HepG2 (cell line): Measurements from ENCODE around the gene AHR. TPM values are rescaled to one million over a fixed set of nuclear protein-coding genes. Genes with fewer than 3 reads are reported as not detected.

Experiments used
- ATAC-seq: fragments of 200-7000 bp; cut with Tn5 transposase; 3 replicates; pipeline ENCODE4 v1.9.1; 2020; ENCODE audit warnings: mild to moderate bottlenecking, moderate library complexity
- BruUV-seq: library from RNA; stranded (reverse); fragments of 400-500 nt; replicated peaks from 2 replicates; lab custom pipeline; 2021; lab: Mats Ljungman, UMichigan
- CTCF ChIA-PET: fragments of 300-600 bp; formaldehyde crosslinking; extraction: SDS; loops from one replicate; lab custom pipeline; 2021; ENCODE audit warnings: low total read pairs, inconsistent platforms, low intra/inter-chr PET ratio; lab: Yijun Ruan, JAX
- POLR2A ChIA-PET: fragments of 350-600 bp; sonication (Branson Sonifier 250); formaldehyde crosslinking; loops from one replicate; lab custom pipeline; 2020; ENCODE audit warnings: antibody characterized with exemption, inconsistent platforms; lab: Yijun Ruan, JAX
- DNase-seq: peaks from one replicate; pipeline ENCODE4 v3.0.0-alpha.2; 2015; ENCODE audit warnings: low spot score
- FAIRE-seq: peaks from 3 replicates; lab custom pipeline; 2011; peaks lifted over from hg19 to GRCh38; lab: Jason Lieb, UNC
- H2AFZ ChIP-seq: one replicate; pipeline ENCODE4 v1.6.1; 2011; ENCODE audit warnings: low read length, inconsistent platforms
- H3K27ac ChIP-seq: fragments of 300-600 bp; 3 replicates; pipeline ENCODE4 v1.8.0; 2011; ENCODE audit warnings: mixed run types, mild to moderate bottlenecking, mixed read lengths, low read length, inconsistent platforms; ENCODE audit not compliant: insufficient read depth; ENCODE audit errors: extremely low read length
- H3K27me3 ChIP-seq, 2 experiments: fragments of 200-600 bp in 1 of 2; 2 replicates in 1 of 2; 3 replicates in 1 of 2; pipeline versions ENCODE4 v1.6.0 to v1.8.0; 2011; ENCODE audit warnings: low read length in 2 of 2, mild to moderate bottlenecking in 2 of 2, moderate library complexity in 2 of 2, inconsistent platforms in 1 of 2; ENCODE audit not compliant: insufficient read depth in 2 of 2, control insufficient read depth in 1 of 2
- H3K36me3 ChIP-seq, 2 experiments: fragments of 200-600 bp in 1 of 2; replicated peaks in 1 of 2; 2 replicates in 1 of 2; 3 replicates in 1 of 2; pipeline versions ENCODE4 v1.5.1 to v1.8.0; 2011; ENCODE audit warnings: low read length in 2 of 2, inconsistent platforms in 1 of 2; ENCODE audit not compliant: insufficient read depth in 2 of 2, control insufficient read depth in 1 of 2
- H3K4me1 ChIP-seq: 2 replicates; pipeline ENCODE4 v1.5.1; 2012; ENCODE audit warnings: low read length, inconsistent platforms; ENCODE audit not compliant: insufficient read depth
- H3K4me2 ChIP-seq: 2 replicates; pipeline ENCODE4 v1.6.0; 2011; ENCODE audit warnings: low read depth, low read length, inconsistent platforms
- H3K4me3 ChIP-seq, 3 experiments: fragments of 200-600 bp in 1 of 3; sonication (generic), shearing (Covaris generic) in 1 of 3; replicated peaks in 1 of 3; 2 replicates each; pipeline ENCODE4 v1.5.1; 2011 to 2016; ENCODE audit warnings: low read length in 3 of 3, inconsistent platforms in 2 of 3, low read depth in 2 of 3, mild to moderate bottlenecking in 2 of 3, control low read depth in 1 of 3, mixed read lengths in 1 of 3; ENCODE audit not compliant: insufficient read depth in 1 of 3
- H3K79me2 ChIP-seq: one replicate; pipeline ENCODE4 v1.6.1; 2011; ENCODE audit warnings: low read length, inconsistent platforms; ENCODE audit not compliant: insufficient read depth
- H3K9ac ChIP-seq: 2 replicates; pipeline ENCODE4 v1.6.0; 2011; ENCODE audit warnings: mild to moderate bottlenecking, low read depth, low read length, inconsistent platforms; ENCODE audit not compliant: insufficient read depth
- H3K9me3 ChIP-seq: 2 replicates; pipeline ENCODE4 v1.5.1; 2012; ENCODE audit warnings: mild to moderate bottlenecking, low read length
- H4K20me1 ChIP-seq: 2 replicates; pipeline ENCODE4 v1.6.0; 2011; ENCODE audit warnings: inconsistent platforms, mild to moderate bottlenecking, low read length, moderate library complexity; ENCODE audit not compliant: insufficient read depth
- ARNT ChIP-seq: fragments of 450-650 bp; IDR thresholded peaks from 2 replicates; pipeline ENCODE4 v1.6.1; 2017
- BCL6 ChIP-seq: IDR thresholded peaks from 2 replicates; pipeline ENCODE4 v1.6.1; 2016; ENCODE audit warnings: missing genetic modification reagents, missing compliant biosample characterization
- DMAP1 ChIP-seq: IDR thresholded peaks from 2 replicates; pipeline ENCODE4 v1.6.1; 2016
- HNRNPLL ChIP-seq: fragments of 200-400 bp; formaldehyde crosslinking; IDR thresholded peaks from 2 replicates; pipeline ENCODE4 v1.6.1; 2017; ENCODE audit warnings: mild to moderate bottlenecking, low read depth, low read length; ENCODE audit not compliant: poor library complexity, severe bottlenecking
- KDM3A ChIP-seq: IDR thresholded peaks from 2 replicates; pipeline ENCODE4 v1.6.1; 2018; ENCODE audit warnings: low read depth, missing compliant biosample characterization
- KLF12 ChIP-seq: sonication (generic); formaldehyde crosslinking; IDR thresholded peaks from 2 replicates; pipeline ENCODE4 v1.4.0; 2020; ENCODE audit warnings: missing genetic modification reagents, borderline replicate concordance
- MZF1 ChIP-seq: sonication (generic); formaldehyde crosslinking; IDR thresholded peaks from 2 replicates; pipeline ENCODE4 v1.8.1; 2023; ENCODE audit warnings: mild to moderate bottlenecking, missing genetic modification reagents, borderline replicate concordance
- NFE2L1 ChIP-seq: sonication (generic); formaldehyde crosslinking; IDR thresholded peaks from 2 replicates; pipeline ENCODE4 v1.4.0; 2020; ENCODE audit warnings: missing genetic modification reagents, mild to moderate bottlenecking, borderline replicate concordance
- NR1H2 ChIP-seq: sonication (generic); formaldehyde crosslinking; IDR thresholded peaks from 2 replicates; pipeline ENCODE4 v1.8.1; 2022; ENCODE audit warnings: low read depth, missing genetic modification reagents, borderline replicate concordance
- PRPF4 ChIP-seq: fragments of 200-400 bp; formaldehyde crosslinking; IDR thresholded peaks from 2 replicates; pipeline ENCODE4 v1.6.1; 2016; ENCODE audit warnings: low read length, low read depth; ENCODE audit not compliant: poor library complexity, severe bottlenecking
- SOX13 ChIP-seq, 3 experiments: fragments of 450-650 bp in 1 of 3; sonication (generic) in 1 of 3; formaldehyde crosslinking in 1 of 3; IDR thresholded peaks in 2 of 3; conservative IDR thresholded peaks in 1 of 3; 2 replicates each; pipeline versions ENCODE4 v1.5.0 to v1.6.1; 2016 to 2020; ENCODE audit warnings: antibody characterized with exemption in 1 of 3, mild to moderate bottlenecking in 1 of 3, missing compliant biosample characterization in 1 of 3, missing genetic modification reagents in 1 of 3, moderate library complexity in 1 of 3
- TGIF2 ChIP-seq: IDR thresholded peaks from 2 replicates; pipeline ENCODE4 v1.6.1; 2016; ENCODE audit warnings: control low read depth, missing compliant biosample characterization
- U2AF2 ChIP-seq: fragments of 200-400 bp; formaldehyde crosslinking; IDR thresholded peaks from 2 replicates; pipeline ENCODE4 v1.6.1; 2017; ENCODE audit warnings: low read depth, mild to moderate bottlenecking, low read length
- ZKSCAN8 ChIP-seq: IDR thresholded peaks from 2 replicates; pipeline ENCODE4 v1.6.1; 2016; ENCODE audit warnings: borderline replicate concordance, missing genetic modification reagents, missing compliant biosample characterization
- ZNF225 ChIP-seq: sonication (generic); formaldehyde crosslinking; IDR thresholded peaks from 2 replicates; pipeline ENCODE4 v1.4.0; 2020; ENCODE audit warnings: mild to moderate bottlenecking, missing genetic modification reagents
- ZNF34 ChIP-seq: sonication (generic); formaldehyde crosslinking; IDR thresholded peaks from 2 replicates; pipeline ENCODE4 v1.4.0; 2020; ENCODE audit warnings: mild to moderate bottlenecking, missing genetic modification reagents, borderline replicate concordance
- ZNF550 ChIP-seq: sonication (generic); formaldehyde crosslinking; IDR thresholded peaks from 2 replicates; pipeline ENCODE4 v1.4.0; 2020; ENCODE audit warnings: mild to moderate bottlenecking, missing genetic modification reagents, borderline replicate concordance
- ZNF552 ChIP-seq: sonication (generic); formaldehyde crosslinking; IDR thresholded peaks from 2 replicates; pipeline ENCODE4 v1.9.0; 2022; ENCODE audit warnings: missing genetic modification reagents, mild to moderate bottlenecking, borderline replicate concordance
- ZNF569 ChIP-seq: sonication (generic); formaldehyde crosslinking; IDR thresholded peaks from 2 replicates; pipeline ENCODE4 v1.5.0; 2020; ENCODE audit warnings: mild to moderate bottlenecking, missing genetic modification reagents, moderate library complexity, borderline replicate concordance
- WGBS: methylation state at CpG from one replicate; pipeline ENCODE4 v1.1.6; 2017; ENCODE audit warnings: low lambda C conversion rate; 5-methylcytosine and 5-hydroxymethylcytosine counted together
- in situ Hi-C: cut with HindIII; loops from 2 replicates; pipeline ENCODE4 v1.10.0; 2017; ENCODE audit warnings: low pct_unique_long_range_greater_than_20kb; ENCODE audit not compliant: extremely low pct_ligation_motif_present
- intact Hi-C: fragments of 100-400 bp; cut with micrococcal nuclease; formaldehyde crosslinking; loops from one replicate; pipeline ENCODE4 v1.10.0; 2022; ENCODE audit not compliant: unreplicated experiment
- polyA plus RNA-seq, 8 experiments: library from polyadenylated mRNA; depleted of rRNA in 3 of 8; stranded (reverse) in 7 of 8; unstranded in 1 of 8; fragments of >200 nt; fragmentation: Illumina TruSeq in 4 of 8; extraction: Trizol in 4 of 8; gene quantifications; 2 replicates each; pipeline versions ENCODE4 v1.2.1 to v1.2.3, GENCODE V29; 2011 to 2016; ENCODE audit warnings: low read depth in 4 of 8, missing spikeins in 1 of 8, mixed read lengths in 1 of 8; ENCODE audit not compliant: insufficient read depth in 1 of 8
- total RNA-seq, 5 experiments: library from RNA; depleted of rRNA; stranded (reverse); fragments of >200 nt; fragmentation: Illumina TruSeq; extraction: Trizol; gene quantifications; 2 replicates each; pipeline ENCODE4 v1.2.3, GENCODE V29; 2016; ENCODE audit warnings: low read depth in 1 of 5
- TF ChIP-seq, protein P1 (sequence below): sonication (generic); formaldehyde crosslinking; IDR thresholded peaks from 2 replicates; pipeline ENCODE4 v1.5.0; 2020; ENCODE audit warnings: missing genetic modification reagents

Gene AHR
- total and polyA plus RNA-seq, 2 of the 13 experiments (the other 11 are each of a cell fraction or from before 2014, with no cell fraction given), result 9.0 to 31.3 TPM

DNA sequence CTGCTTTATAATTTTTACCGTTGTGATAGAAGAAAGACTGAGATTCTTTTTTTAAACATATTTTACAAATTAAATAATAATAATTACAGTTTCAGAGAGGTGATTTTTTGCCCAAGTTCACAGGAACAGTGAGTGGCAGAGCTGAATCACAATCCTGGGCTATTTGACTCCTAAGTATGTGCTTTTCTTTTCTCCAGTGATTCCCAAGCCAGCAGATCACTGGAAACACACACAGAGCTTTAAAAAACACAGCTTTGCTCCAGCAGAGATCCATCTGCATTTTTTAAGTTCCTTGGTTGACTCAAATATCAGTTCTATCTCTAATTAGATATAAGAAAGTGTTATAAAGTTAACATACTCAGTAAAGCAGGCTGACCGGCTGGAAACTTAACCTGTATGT, 69.0 kb downstream of the AHR start:
- intact Hi-C loops, result no loop called here
- Histone ChIP-seq H3K36me3 (no peaks in the 10 kb centered on the region), H3K27me3 (no peaks in the 10 kb centered on the region), H3K9ac (no peak overlapping the region), H3K4me2 (no peak overlapping the region), H4K20me1 (no peaks in the 10 kb centered on the region), H3K79me2 (no peaks in the 10 kb centered on the region), H3K4me1 (no peaks in the 10 kb centered on the region), H3K27ac (no peak overlapping the region), H3K9me3 (no peaks in the 10 kb centered on the region), H2AFZ (no peak overlapping the region), H3K4me3 (no peak overlapping the region)
- BruUV-seq, result no TSS peak
- POLR2A ChIA-PET, result no interaction called here
- TF ChIP-seq U2AF2 (no peak), BCL6 (CRISPR knock-in tag) (no peak), ZNF34 (CRISPR knock-in tag) (no peak), ZNF552 (CRISPR knock-in tag) (no peak), TGIF2 (CRISPR knock-in tag) (no peak), NR1H2 (no peak), KDM3A (CRISPR knock-in tag) (no peak), ZNF225 (CRISPR knock-in tag) (no peak), HNRNPLL (no peak), ZKSCAN8 (no peak), DMAP1 (CRISPR knock-in tag) (no peak)
- FAIRE-seq, result no peak
- ATAC-seq, result no peak
- WGBS, result 53% methylated on average over 2 of the region's 2 CpGs
- in situ Hi-C loops, result no loop called here
- DNase-seq, result no peak
- CTCF ChIA-PET, result no interaction called here

DNA sequence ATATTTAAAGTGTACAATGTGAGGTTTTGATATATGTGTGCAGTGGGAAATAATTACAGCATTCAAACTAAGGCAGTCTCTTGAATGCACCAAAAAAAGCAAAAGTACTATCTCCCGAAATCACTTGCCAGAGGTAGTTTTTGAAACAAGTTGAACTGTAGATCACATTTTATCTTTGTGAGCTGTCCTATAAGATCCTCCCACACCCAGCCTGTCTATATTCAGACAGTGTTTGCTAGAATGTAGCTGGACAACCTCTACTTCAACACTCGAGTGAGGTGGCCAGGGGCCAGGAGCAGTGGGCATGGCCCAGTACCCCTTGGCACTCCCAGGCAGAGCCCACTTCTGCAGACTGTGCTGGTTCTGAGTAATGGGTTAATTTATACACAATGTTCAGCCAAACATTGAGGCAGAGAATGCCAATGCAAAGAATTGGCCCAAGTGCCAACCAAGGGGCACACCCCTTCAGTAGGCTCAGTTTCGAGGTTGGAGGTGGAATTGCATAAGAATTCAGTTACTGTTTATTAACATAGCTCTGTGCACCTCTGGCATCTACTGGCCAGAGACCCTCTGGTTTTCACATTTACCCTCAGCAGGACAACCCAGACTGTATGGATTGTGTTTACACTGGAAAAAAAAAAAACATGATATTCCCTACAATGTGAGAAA, 70.5 kb downstream of the AHR start:
- 55% methylated on average over 2 of the region's 3 CpGs for WGBS
- Histone ChIP-seq H3K9me3 (no peaks in the 10 kb centered on the region), H3K79me2 (no peaks in the 10 kb centered on the region), H3K27ac (no peak overlapping the region), H2AFZ (no peak overlapping the region), H3K36me3 (no peaks in the 10 kb centered on the region), H3K4me3 (no peak overlapping the region), H3K4me1 (no peaks in the 10 kb centered on the region), H3K9ac (no peak overlapping the region), H3K4me2 (no peak overlapping the region), H4K20me1 (no peaks in the 10 kb centered on the region), H3K27me3 (no peaks in the 10 kb centered on the region)
- DNase-seq (no peak), ATAC-seq (no peak), FAIRE-seq (no peak)
- intact Hi-C loops (no loop called here), in situ Hi-C loops (no loop called here)
- BruUV-seq, result no TSS peak
- POLR2A ChIA-PET, result no interaction called here
- CTCF ChIA-PET, result no interaction called here
- TF ChIP-seq NFE2L1 (CRISPR knock-in tag), result no peak
- no peak for TF ChIP-seq SOX13 (IDR thresholded peaks at IDR 0.05)
- TF ChIP-seq SOX13 (CRISPR knock-in tag; conservative IDR thresholded peaks at IDR 0.05 in 1 of 2, IDR thresholded peaks at IDR 0.05 in 1 of 2), result no peak
- TF ChIP-seq MZF1 (CRISPR knock-in tag), result no peak
- TF ChIP-seq KLF12, result no peak
- TF ChIP-seq PRPF4, result no peak
- TF ChIP-seq, protein P1, sequence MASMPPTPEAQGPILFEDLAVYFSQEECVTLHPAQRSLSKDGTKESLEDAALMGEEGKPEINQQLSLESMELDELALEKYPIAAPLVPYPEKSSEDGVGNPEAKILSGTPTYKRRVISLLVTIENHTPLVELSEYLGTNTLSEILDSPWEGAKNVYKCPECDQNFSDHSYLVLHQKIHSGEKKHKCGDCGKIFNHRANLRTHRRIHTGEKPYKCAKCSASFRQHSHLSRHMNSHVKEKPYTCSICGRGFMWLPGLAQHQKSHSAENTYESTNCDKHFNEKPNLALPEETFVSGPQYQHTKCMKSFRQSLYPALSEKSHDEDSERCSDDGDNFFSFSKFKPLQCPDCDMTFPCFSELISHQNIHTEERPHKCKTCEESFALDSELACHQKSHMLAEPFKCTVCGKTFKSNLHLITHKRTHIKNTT, result no peak
- TF ChIP-seq ZNF569 (CRISPR knock-in tag), result no peak
- TF ChIP-seq ARNT, result no peak
- TF ChIP-seq ZNF550 (CRISPR knock-in tag), result no peak
